Measurements from ENCODE around the gene CAMK2B. TPM values are rescaled to one million over a fixed set of nuclear protein-coding genes. Genes with fewer than 3 reads are reported as not detected.

The CAMK2B gene
- total and polyA plus RNA-seq, 2 of the 13 experiments (the other 11 are each of a cell fraction or from before 2014, with no cell fraction given): 0.27 to 0.48 TPM

DNA sequence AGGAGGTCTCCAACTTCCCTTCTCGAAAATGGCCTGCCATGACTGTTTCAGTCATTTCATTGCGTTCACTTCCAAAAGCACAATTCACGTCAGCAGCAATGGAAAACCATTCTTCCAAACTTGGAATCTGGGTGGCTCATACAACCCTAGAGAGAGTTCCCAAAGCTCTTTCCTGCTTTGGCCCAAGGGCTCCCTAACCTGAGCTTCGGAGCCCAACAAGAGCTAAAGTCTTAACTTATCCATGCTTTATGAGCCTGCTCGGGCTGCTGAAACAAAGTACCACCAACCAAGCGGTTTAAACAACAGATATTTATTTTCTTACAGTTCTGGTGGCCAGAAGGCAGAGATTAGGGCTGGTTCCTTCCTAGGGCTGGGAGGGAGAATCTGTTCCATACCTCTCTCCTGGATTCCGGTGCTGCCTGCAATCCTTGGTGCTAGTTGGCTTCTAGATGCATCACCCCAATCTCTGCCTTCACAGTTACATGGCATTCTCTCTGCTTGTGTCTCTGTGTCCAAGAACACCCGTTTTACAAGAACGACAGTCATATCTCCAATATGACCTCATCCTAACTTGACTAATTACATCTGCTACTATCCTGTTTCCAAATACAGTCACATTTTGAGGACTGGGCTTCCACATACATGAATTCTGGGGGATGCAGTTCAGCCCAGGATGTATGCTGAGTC, 33.5 kb downstream of the CAMK2B start:
- no peak overlapping the region for H2AFZ ChIP-seq (ENCODE audit: low read length)
- H3K4me2 ChIP-seq (ENCODE audit: low read depth, low read length): no peak overlapping the region
- H3K9me3 ChIP-seq (ENCODE audit: low read length): no peaks in the 10 kb centered on the region
- POLR2A ChIA-PET: no interaction called here
- no peaks in the 10 kb centered on the region for H4K20me1 ChIP-seq (ENCODE audit: insufficient read depth, low read length)
- DNase-seq (ENCODE audit: low spot score): no peak
- no peak for FAIRE-seq
- BruUV-seq (replicated peaks): no TSS peak
- H3K27me3 ChIP-seq (ENCODE audit: control insufficient read depth in 1 of 2, insufficient read depth in 2 of 2, low read length in 2 of 2): peaks cover 7 to 84% of the 10 kb centered on the region in 2 experiments; a peak in 4 of 5 replicates
- intact Hi-C loops (cut with micrococcal nuclease; ENCODE audit: unreplicated experiment): no loop called here
- no peak for ATAC-seq
- H3K4me1 ChIP-seq (ENCODE audit: insufficient read depth, low read length): no peaks in the 10 kb centered on the region
- 11% methylated on average over 9 of the region's 9 CpGs for WGBS (ENCODE audit: low lambda C conversion rate)
- no peak overlapping the region for H3K9ac ChIP-seq (ENCODE audit: insufficient read depth, low read depth, low read length)
- CTCF ChIA-PET (ENCODE audit: low intra/inter-chr PET ratio, low total read pairs): no interaction called here
- H3K27ac ChIP-seq (ENCODE audit: extremely low read length, insufficient read depth, low read length): no peak overlapping the region
- H3K36me3 ChIP-seq (replicated peaks in 1 of 2; ENCODE audit: control insufficient read depth in 1 of 2, insufficient read depth in 2 of 2, low read length in 2 of 2): no peaks in the 10 kb centered on the region
- H3K4me3 ChIP-seq (replicated peaks in 1 of 3; ENCODE audit: insufficient read depth in 1 of 3, low read depth in 2 of 3, low read length in 3 of 3): no peak overlapping the region
- in situ Hi-C loops (cut with HindIII; ENCODE audit: extremely low pct_ligation_motif_present, low pct_unique_long_range_greater_than_20kb): no loop called here
- H3K79me2 ChIP-seq (ENCODE audit: insufficient read depth, low read length): no peaks in the 10 kb centered on the region
- TF ChIP-seq ZNF792 (CRISPR knock-in tag; IDR thresholded peaks at IDR 0.05) (no peak), SPEN (CRISPR knock-in tag; IDR thresholded peaks at IDR 0.05; ENCODE audit: low read depth) (no peak), PCBP1 (IDR thresholded peaks at IDR 0.05; ENCODE audit: borderline replicate concordance, low read depth, low read length) (no peak), ZNF34 (CRISPR knock-in tag; IDR thresholded peaks at IDR 0.05; ENCODE audit: borderline replicate concordance) (no peak), PAWR (CRISPR knock-in tag; IDR thresholded peaks at IDR 0.05; ENCODE audit: borderline replicate concordance) (no peak), KMT2A (CRISPR knock-in tag; IDR thresholded peaks at IDR 0.05) (no peak), ELF3 (CRISPR knock-in tag; IDR thresholded peaks at IDR 0.05) (no peak), CBFB (CRISPR knock-in tag; IDR thresholded peaks at IDR 0.05) (no peak)
- TF ChIP-seq, protein P1, sequence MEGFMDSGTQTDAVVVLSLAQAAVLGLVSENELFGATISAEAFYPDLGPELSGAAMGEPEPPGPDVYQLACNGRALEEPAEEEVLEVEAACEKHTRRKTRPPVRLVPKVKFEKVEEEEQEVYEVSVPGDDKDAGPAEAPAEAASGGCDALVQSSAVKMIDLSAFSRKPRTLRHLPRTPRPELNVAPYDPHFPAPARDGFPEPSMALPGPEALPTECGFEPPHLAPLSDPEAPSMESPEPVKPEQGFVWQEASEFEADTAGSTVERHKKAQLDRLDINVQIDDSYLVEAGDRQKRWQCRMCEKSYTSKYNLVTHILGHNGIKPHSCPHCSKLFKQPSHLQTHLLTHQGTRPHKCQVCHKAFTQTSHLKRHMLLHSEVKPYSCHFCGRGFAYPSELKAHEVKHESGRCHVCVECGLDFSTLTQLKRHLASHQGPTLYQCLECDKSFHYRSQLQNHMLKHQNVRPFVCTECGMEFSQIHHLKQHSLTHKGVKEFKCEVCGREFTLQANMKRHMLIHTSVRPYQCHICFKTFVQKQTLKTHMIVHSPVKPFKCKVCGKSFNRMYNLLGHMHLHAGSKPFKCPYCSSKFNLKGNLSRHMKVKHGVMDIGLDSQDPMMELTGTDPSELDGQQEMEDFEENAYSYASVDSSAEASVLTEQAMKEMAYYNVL (CRISPR knock-in tag; IDR thresholded peaks at IDR 0.05; ENCODE audit: borderline replicate concordance): no peak
- TF ChIP-seq, protein P2, sequence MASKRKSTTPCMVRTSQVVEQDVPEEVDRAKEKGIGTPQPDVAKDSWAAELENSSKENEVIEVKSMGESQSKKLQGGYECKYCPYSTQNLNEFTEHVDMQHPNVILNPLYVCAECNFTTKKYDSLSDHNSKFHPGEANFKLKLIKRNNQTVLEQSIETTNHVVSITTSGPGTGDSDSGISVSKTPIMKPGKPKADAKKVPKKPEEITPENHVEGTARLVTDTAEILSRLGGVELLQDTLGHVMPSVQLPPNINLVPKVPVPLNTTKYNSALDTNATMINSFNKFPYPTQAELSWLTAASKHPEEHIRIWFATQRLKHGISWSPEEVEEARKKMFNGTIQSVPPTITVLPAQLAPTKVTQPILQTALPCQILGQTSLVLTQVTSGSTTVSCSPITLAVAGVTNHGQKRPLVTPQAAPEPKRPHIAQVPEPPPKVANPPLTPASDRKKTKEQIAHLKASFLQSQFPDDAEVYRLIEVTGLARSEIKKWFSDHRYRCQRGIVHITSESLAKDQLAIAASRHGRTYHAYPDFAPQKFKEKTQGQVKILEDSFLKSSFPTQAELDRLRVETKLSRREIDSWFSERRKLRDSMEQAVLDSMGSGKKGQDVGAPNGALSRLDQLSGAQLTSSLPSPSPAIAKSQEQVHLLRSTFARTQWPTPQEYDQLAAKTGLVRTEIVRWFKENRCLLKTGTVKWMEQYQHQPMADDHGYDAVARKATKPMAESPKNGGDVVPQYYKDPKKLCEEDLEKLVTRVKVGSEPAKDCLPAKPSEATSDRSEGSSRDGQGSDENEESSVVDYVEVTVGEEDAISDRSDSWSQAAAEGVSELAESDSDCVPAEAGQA (IDR thresholded peaks at IDR 0.05; ENCODE audit: low read depth): no peak
- TF ChIP-seq, protein P2 (CRISPR knock-in tag; IDR thresholded peaks at IDR 0.05; ENCODE audit: borderline replicate concordance): no peak
- TF ChIP-seq, protein P3, sequence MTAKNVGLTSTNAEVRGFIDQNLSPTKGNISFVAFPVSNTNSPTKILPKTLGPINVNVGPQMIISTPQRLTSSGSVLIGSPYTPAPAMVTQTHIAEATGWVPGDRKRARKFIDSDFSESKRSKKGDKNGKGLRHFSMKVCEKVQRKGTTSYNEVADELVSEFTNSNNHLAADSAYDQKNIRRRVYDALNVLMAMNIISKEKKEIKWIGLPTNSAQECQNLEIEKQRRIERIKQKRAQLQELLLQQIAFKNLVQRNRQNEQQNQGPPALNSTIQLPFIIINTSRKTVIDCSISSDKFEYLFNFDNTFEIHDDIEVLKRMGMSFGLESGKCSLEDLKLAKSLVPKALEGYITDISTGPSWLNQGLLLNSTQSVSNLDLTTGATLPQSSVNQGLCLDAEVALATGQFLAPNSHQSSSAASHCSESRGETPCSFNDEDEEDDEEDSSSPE (CRISPR knock-in tag; IDR thresholded peaks at IDR 0.05): no peak
